ENCODE results near the gene SPATA21.

- TF ChIP-seq, protein P1, sequence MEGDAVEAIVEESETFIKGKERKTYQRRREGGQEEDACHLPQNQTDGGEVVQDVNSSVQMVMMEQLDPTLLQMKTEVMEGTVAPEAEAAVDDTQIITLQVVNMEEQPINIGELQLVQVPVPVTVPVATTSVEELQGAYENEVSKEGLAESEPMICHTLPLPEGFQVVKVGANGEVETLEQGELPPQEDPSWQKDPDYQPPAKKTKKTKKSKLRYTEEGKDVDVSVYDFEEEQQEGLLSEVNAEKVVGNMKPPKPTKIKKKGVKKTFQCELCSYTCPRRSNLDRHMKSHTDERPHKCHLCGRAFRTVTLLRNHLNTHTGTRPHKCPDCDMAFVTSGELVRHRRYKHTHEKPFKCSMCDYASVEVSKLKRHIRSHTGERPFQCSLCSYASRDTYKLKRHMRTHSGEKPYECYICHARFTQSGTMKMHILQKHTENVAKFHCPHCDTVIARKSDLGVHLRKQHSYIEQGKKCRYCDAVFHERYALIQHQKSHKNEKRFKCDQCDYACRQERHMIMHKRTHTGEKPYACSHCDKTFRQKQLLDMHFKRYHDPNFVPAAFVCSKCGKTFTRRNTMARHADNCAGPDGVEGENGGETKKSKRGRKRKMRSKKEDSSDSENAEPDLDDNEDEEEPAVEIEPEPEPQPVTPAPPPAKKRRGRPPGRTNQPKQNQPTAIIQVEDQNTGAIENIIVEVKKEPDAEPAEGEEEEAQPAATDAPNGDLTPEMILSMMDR (IDR thresholded peaks at IDR 0.05): no peak
- no peak for TF ChIP-seq POLR2A (IDR thresholded peaks at IDR 0.05)
Measured at GRCh38 chr1:16405441-16405840, 31.8 kb downstream of the SPATA21 start.

Measured in esophagus squamous epithelium (tissue), 4 donors.